Stimulated activated memory B cell treated with anti-CD40 and anti-IgM and Interleukin-4, amounts not matched to agents 10 μg/mL and 1 μg/mL and 100 μg/mL, for 72 hours (primary cell): ENCODE measurements around the gene ZDHHC22.
A peak's percentile ranks its signal among the peaks of the same experiment; 100 is the strongest.

Experiments
- ATAC-seq: fragments of 150-1000 bp; cut with Tn5 transposase; 2 replicates; pipeline ENCODE4 v1.10.0; 2021
- H3K27ac Mint-ChIP-seq: one replicate; pipeline ENCODE4 v1.8.0; 2022; ENCODE audit warnings: mild to moderate bottlenecking, mixed read lengths
- H3K27me3 Mint-ChIP-seq: one replicate; pipeline ENCODE4 v1.8.0; 2022; ENCODE audit warnings: mixed read lengths
- H3K36me3 Mint-ChIP-seq: one replicate; pipeline ENCODE4 v1.8.0; 2022; ENCODE audit warnings: mixed read lengths
- H3K4me1 Mint-ChIP-seq: one replicate; pipeline ENCODE4 v1.8.0; 2022; ENCODE audit warnings: mixed read lengths
- H3K4me3 Mint-ChIP-seq: one replicate; pipeline ENCODE4 v1.8.0; 2022; ENCODE audit warnings: mild to moderate bottlenecking, moderate library complexity, mixed read lengths
- H3K9me3 Mint-ChIP-seq: one replicate; pipeline ENCODE4 v1.8.0; 2022; ENCODE audit warnings: mixed read lengths

Gene ZDHHC22

GRCh38 chr14:77141214-77142004, at the start of gene ZDHHC22:
TSS of gene ZDHHC22 (minus strand) at chr14:77141791. CDS start at chr14:77139738, 2,053 bp downstream.
- Mint-ChIP-seq H3K4me3 (peak within 1 kb of the TSS; percentile 56), H3K36me3 (no peaks in the 10 kb centered on the region), H3K4me1 (peaks cover 36% of the 10 kb centered on the region), H3K9me3 (no peaks in the 10 kb centered on the region), H3K27me3 (peaks cover 86% of the 10 kb centered on the region), H3K27ac (no peak within 1 kb of the TSS)
- ATAC-seq = peak; percentile 37

- Mint-ChIP-seq H3K36me3 (no peaks in the 10 kb centered on the region), H3K4me3 (no peak overlapping the region), H3K27ac (no peak overlapping the region), H3K9me3 (no peaks in the 10 kb centered on the region), H3K4me1 (no peaks in the 10 kb centered on the region), H3K27me3 (peaks cover 14% of the 10 kb centered on the region)
- ATAC-seq = no peak
These were observed 49.4 kb upstream of the ZDHHC22 start for GRCh38 chr14:77190977-77191376.

GRCh38 chr14:77189479-77189878, 47.9 kb upstream of the ZDHHC22 start:
- ATAC-seq = no peak

GRCh38 chr14:77187649-77188012, 46.0 kb upstream of the ZDHHC22 start:
- Mint-ChIP-seq H3K9me3 (no peaks in the 10 kb centered on the region), H3K36me3 (no peaks in the 10 kb centered on the region), H3K27me3 (peaks cover 29% of the 10 kb centered on the region), H3K27ac (no peak overlapping the region), H3K4me1 (peaks cover 11% of the 10 kb centered on the region), H3K4me3 (no peak overlapping the region)
- ATAC-seq = peak; percentile 9

More at GRCh38 chr14:77189479-77189878, 47.9 kb upstream of the ZDHHC22 start:
- Mint-ChIP-seq H3K4me3 (no peak overlapping the region), H3K4me1 (peaks cover 4% of the 10 kb centered on the region), H3K36me3 (no peaks in the 10 kb centered on the region), H3K27me3 (peaks cover 27% of the 10 kb centered on the region), H3K9me3 (no peaks in the 10 kb centered on the region), H3K27ac (no peak overlapping the region)

- peaks cover 16% of the 10 kb centered on the region for H3K4me1 Mint-ChIP-seq
- no peaks in the 10 kb centered on the region for H3K36me3 Mint-ChIP-seq
- no peaks in the 10 kb centered on the region for H3K9me3 Mint-ChIP-seq
- no peak overlapping the region for H3K4me3 Mint-ChIP-seq
- no peak overlapping the region for H3K27ac Mint-ChIP-seq
- ATAC-seq = no peak
- H3K27me3 Mint-ChIP-seq = peaks cover 29% of the 10 kb centered on the region
These were observed 45.5 kb upstream of the ZDHHC22 start for GRCh38 chr14:77186911-77187648.

GRCh38 chr14:77185093-77185465, 43.5 kb upstream of the ZDHHC22 start:
- Mint-ChIP-seq H3K36me3 (no peaks in the 10 kb centered on the region), H3K9me3 (no peaks in the 10 kb centered on the region), H3K4me3 (no peak overlapping the region), H3K27ac (no peak overlapping the region), H3K27me3 (peaks cover 29% of the 10 kb centered on the region), H3K4me1 (peaks cover 23% of the 10 kb centered on the region)
- ATAC-seq = no peak

- Mint-ChIP-seq H3K4me1 (peaks cover 23% of the 10 kb centered on the region), H3K27me3 (peaks cover 29% of the 10 kb centered on the region), H3K4me3 (no peak overlapping the region), H3K36me3 (no peaks in the 10 kb centered on the region), H3K9me3 (no peaks in the 10 kb centered on the region), H3K27ac (no peak overlapping the region)
- ATAC-seq = no peak
These were observed 43.0 kb upstream of the ZDHHC22 start for GRCh38 chr14:77184396-77185092.

- Mint-ChIP-seq H3K4me3 (no peak overlapping the region), H3K4me1 (peaks cover 23% of the 10 kb centered on the region), H3K27ac (no peak overlapping the region), H3K36me3 (no peaks in the 10 kb centered on the region), H3K9me3 (no peaks in the 10 kb centered on the region), H3K27me3 (peaks cover 29% of the 10 kb centered on the region)
- no peak for ATAC-seq
These were observed 42.3 kb upstream of the ZDHHC22 start for GRCh38 chr14:77183896-77184295.

GRCh38 chr14:77181603-77182437, 40.2 kb upstream of the ZDHHC22 start, which contains the start of gene TMEM63C:
TSS of gene TMEM63C (plus strand) at chr14:77181798. CDS start at chr14:77218814, 37,016 bp downstream.
- no peaks in the 10 kb centered on the region for H3K36me3 Mint-ChIP-seq
- peak within 1 kb of the TSS; percentile 77 for H3K4me3 Mint-ChIP-seq
- peak; percentile 95 for ATAC-seq
- H3K27me3 Mint-ChIP-seq = peaks cover 23% of the 10 kb centered on the region
- peak within 1 kb of the TSS; percentile 62 for H3K27ac Mint-ChIP-seq
- no peaks in the 10 kb centered on the region for H3K9me3 Mint-ChIP-seq
- H3K4me1 Mint-ChIP-seq = peaks cover 23% of the 10 kb centered on the region

GRCh38 chr14:77180726-77181602, 39.4 kb upstream of the ZDHHC22 start:
- peak overlapping the region; percentile 77 for H3K4me3 Mint-ChIP-seq

GRCh38 chr14:77178656-77179055, 37.1 kb upstream of the ZDHHC22 start:
- no peak overlapping the region for H3K27ac Mint-ChIP-seq
- H3K27me3 Mint-ChIP-seq = peaks cover under 1% of the 10 kb centered on the region
- peaks cover 20% of the 10 kb centered on the region for H3K4me1 Mint-ChIP-seq
- H3K36me3 Mint-ChIP-seq = no peaks in the 10 kb centered on the region
- ATAC-seq = no peak
- no peak overlapping the region for H3K4me3 Mint-ChIP-seq
- no peaks in the 10 kb centered on the region for H3K9me3 Mint-ChIP-seq

More at GRCh38 chr14:77180726-77181602, 39.4 kb upstream of the ZDHHC22 start:
- Mint-ChIP-seq H3K36me3 (no peaks in the 10 kb centered on the region), H3K27me3 (peaks cover 15% of the 10 kb centered on the region), H3K9me3 (no peaks in the 10 kb centered on the region), H3K27ac (peak overlapping the region; percentile 62), H3K4me1 (peaks cover 27% of the 10 kb centered on the region)
- ATAC-seq = no peak

- no peak for ATAC-seq
- no peaks in the 10 kb centered on the region for H3K36me3 Mint-ChIP-seq
- H3K4me3 Mint-ChIP-seq = no peak overlapping the region
- no peaks in the 10 kb centered on the region for H3K9me3 Mint-ChIP-seq
- peaks cover 17% of the 10 kb centered on the region for H3K4me1 Mint-ChIP-seq
- peaks cover 8% of the 10 kb centered on the region for H3K27me3 Mint-ChIP-seq
- no peak overlapping the region for H3K27ac Mint-ChIP-seq
These were observed 36.1 kb upstream of the ZDHHC22 start for GRCh38 chr14:77177702-77178101.

GRCh38 chr14:77175843-77176242, 34.3 kb upstream of the ZDHHC22 start:
- Mint-ChIP-seq H3K36me3 (no peaks in the 10 kb centered on the region), H3K27me3 (peaks cover 8% of the 10 kb centered on the region), H3K4me3 (no peak overlapping the region), H3K27ac (no peak overlapping the region), H3K9me3 (peaks cover 4% of the 10 kb centered on the region), H3K4me1 (peaks cover 5% of the 10 kb centered on the region)
- ATAC-seq = peak; percentile 27
